GM21737 (cell line): ENCODE results near the gene TMEM178A.
"Not testable (repeated sequence)": the region's sequence is repeated elsewhere in the genome, so short reads cannot be mapped to it uniquely, and the experiment has no call there.

Experiments
- ATAC-seq: cut with Tn5 transposase; IDR thresholded peaks from one replicate; pipeline ENCODE4 v1.9.1; 2021; ENCODE audit warnings: mild to moderate bottlenecking, moderate library complexity; ENCODE audit not compliant: unreplicated experiment

TMEM178A gene

GRCh38 chr2:39665811-39666490, at the start of gene TMEM178A:
Gene TMEM178A, plus strand, starts transcription at chr2:39665917. Its CDS starts 58 bp downstream, at chr2:39665975.
- ATAC-seq, result no peak

DNA sequence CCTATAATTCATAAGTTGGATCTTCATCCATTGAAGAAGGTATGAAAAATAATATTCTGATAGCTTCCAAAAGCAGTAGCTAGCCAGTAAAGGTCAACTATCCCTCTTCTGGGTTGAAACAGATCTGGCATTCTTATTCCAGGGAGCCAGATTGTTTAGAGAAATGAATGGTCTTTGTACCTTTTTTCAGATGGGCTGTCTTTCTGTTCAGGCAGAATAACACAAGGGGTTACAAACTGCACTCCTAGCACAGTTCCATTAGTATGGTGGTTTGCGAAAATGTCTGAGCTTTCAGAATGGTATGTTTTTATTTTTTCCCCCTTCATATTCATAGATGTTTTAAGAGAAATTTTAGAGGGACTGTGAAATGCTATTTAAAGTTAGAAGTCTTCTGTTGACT, 47.5 kb upstream of the TMEM178A start:
- no peak for ATAC-seq

- no peak for ATAC-seq
Observed at GRCh38 chr2:39618736-39619135, 47.0 kb upstream of the TMEM178A start.

GRCh38 chr2:39620067-39620466, 45.6 kb upstream of the TMEM178A start:
- ATAC-seq, result no peak

DNA sequence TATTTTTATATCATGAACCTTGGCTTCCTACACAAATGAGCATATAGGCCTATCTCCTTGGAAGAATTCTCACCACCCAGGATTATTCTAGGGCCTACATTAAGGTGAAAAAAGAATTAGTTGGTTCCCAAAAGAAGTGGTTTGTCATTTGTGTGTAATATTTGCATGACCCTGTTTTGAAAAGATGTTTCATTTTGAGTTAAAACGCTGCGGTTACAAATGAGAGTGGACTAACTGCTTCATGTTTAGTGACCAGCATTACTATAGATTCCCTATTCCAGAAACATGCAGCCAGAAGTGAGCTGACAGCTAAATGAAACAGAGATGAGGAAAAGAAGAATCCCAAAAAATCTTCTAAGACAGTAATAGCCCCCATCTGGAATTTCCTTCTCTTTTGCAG, 44.1 kb upstream of the TMEM178A start:
- no peak for ATAC-seq

- ATAC-seq, result no peak
Observed at GRCh38 chr2:39622860-39623259, 42.9 kb upstream of the TMEM178A start.

- no peak for ATAC-seq
Observed at GRCh38 chr2:39623917-39624316, 41.8 kb upstream of the TMEM178A start.

DNA sequence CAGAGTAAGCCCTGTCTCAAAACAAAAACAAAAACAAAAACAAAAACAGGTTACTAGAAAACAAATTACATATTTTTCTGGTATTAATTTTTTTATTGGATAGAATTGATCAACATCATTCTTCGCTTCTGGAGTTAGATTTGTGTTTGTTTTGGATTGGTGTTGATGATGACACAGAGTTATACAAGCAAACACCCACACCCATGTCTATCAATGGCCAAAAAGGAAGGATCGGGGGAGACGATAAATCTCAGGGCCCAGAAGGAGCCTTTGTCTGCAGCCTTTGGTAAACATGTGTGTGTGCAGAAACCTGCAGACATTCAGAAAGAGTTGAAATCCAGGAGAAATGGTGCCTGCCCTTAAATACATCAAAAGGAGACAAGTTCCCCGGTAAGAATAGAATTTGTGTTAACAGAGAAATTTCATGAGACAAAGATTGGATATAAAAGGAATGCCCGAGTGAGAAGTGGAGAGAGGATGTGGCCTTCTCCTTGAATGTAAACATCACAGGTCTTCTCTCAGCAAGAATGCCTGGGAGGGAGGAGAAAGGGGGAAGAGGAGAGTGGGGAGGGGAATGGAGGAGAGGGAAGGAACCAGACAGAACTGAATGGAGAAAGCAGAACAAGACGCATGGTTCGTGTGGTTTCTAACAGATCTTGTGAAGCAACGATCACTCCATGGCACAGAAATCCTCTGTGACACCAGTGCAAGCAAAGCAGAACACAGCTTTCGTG, 40.4 kb upstream of the TMEM178A start:
- no peak for ATAC-seq

- ATAC-seq, result no peak
Observed at GRCh38 chr2:39625927-39626270, 39.8 kb upstream of the TMEM178A start.

GRCh38 chr2:39628346-39628745, 37.4 kb upstream of the TMEM178A start:
- not testable (repeated sequence) for ATAC-seq

- ATAC-seq, result no peak
Observed at GRCh38 chr2:39629646-39630045, 36.1 kb upstream of the TMEM178A start.

DNA sequence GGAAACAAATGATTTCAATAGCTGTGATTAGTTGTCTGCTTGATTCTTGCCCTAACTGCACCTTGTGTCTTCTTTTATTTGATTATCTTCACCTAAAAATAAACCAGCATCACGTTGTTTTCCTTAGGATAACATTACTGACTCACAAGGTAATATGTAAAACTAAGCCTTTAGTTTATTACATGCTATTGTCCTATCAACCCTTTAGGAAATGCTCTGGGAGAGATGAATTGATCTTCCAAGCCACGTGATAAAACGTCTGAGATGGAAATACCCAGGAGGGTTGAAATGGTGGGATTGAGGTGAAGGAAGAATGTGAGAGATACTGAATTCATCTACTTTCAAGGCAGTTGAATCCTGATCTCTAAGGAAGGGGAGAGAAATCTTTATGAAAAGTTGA, 34.5 kb upstream of the TMEM178A start:
- ATAC-seq, result no peak

DNA sequence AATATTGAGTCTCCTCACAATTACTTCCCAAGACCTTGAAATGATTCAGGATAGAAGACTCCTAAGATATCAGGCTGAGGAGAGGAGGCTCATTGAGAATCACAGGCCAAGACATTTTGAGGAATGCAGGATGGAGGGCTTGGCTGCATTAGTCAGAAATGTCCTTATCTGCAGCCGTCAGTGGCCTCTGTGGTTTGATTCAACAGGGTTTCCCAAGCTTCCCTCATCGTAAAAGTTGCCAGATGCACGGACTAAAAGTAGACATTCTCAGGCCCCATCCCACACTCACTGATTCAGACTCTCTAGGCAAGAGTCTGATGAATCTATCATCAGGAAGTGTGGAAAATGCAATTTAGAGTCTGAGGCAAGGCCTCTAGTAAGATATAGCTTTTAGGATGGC, 34.0 kb upstream of the TMEM178A start:
- no peak for ATAC-seq

DNA sequence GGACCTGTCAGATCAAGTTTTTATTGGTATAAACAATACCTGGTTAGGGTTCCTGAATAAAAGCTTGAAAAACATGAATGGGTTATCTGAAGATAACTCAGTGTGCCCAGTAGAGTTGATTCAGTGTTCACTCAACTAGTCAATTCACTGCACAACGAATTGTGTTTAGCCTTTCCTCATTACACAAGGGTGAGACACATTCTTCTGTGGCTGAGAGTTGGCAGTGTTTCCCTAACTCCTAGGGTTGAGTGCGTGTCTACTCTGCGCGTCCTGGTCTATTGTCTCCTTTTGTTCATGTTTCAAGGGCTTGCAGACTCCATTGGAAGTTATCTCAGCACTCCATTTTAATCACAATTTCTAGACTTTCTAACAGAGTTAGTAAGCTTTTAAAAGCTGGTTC, 32.8 kb upstream of the TMEM178A start:
- no peak for ATAC-seq

- ATAC-seq, result no peak
Observed at GRCh38 chr2:39636306-39636705, 29.4 kb upstream of the TMEM178A start.

DNA sequence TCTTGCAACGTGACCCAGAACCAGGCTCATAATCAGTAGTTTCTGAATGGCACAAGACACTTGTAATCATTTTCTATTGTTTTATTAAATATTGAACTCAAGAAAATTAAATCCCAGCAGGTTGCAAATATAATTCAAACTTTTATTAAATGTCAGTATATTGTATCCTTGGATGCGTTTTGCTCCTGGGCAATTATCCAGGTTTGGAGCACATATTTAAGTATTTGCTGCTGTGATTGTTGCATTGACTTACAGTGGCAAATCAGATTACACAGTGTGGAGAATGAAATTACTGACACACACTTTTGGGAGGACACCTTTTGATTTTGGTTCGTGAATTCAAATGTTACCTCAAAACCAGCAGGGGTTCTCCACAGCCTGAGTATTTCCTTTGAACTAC, 27.1 kb upstream of the TMEM178A start:
- ATAC-seq, result no peak

GRCh38 chr2:39640107-39640506, 25.6 kb upstream of the TMEM178A start:
- no peak for ATAC-seq

DNA sequence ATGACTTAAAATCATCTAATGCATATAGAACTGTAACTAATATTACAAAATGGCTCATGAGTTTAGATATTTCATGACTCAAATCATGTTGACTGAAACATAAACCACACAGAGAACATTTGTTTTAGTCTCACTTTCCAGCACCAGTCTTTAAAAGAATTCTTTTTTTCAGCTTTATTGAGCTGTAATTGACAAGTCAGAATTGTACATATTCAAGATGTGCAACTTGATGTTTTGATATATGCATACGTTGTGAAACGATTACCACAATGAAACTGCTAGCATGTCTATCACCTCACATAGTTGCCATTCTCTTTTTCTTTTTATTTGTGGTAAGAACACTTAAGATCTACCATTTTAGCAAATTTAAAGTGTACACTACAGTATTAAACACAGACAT, 25.0 kb upstream of the TMEM178A start:
- ATAC-seq, result no peak

DNA sequence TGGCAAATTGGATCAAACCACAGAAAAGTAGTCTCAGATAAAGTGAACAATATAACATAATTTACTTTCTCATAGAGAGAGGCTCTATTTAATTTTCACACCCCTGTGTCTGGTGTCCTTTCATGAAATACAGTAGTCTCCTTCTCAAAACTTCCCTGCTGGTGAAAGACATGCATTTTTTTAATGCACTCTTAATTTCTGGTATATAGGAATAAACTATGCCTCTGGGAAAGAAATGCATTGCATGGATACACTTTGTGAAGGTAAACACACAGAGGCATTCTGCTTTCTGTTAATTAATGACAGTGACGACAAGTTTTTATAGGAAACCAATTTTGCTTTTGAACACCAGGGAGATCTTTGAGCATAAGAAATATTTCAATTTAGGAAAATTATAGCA, 24.1 kb upstream of the TMEM178A start:
- no peak for ATAC-seq

DNA sequence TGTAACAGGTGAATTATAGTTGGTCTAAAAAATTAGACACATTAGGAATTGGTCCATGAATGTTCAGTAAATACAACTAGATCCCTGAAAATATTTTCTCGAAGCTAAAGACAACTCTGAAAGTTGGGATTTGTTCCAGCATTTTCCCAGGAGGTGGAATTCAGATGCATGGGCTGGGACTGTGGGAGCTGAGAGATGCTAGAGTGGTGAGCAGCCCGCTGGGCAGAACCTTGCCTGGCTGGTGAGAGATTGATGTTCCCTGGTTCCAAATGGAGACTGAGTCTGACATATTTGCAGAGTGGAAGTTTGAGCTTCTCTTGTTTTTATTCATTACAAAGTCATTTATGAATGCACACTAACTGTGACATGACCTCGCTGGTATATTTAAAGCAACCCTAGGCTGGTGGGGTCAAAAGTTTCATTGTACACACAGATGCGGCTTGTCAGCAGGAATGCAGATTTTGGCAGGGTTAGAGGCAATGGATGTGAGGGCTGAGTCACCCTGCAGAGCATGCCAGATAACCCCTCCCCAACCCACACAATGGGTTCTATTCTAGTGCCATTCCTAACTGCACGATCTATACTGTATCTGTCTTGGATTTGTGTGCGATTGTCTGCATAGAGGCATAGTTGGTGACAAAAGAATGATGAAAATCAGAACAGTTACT, 23.5 kb upstream of the TMEM178A start:
- ATAC-seq, result no peak

DNA sequence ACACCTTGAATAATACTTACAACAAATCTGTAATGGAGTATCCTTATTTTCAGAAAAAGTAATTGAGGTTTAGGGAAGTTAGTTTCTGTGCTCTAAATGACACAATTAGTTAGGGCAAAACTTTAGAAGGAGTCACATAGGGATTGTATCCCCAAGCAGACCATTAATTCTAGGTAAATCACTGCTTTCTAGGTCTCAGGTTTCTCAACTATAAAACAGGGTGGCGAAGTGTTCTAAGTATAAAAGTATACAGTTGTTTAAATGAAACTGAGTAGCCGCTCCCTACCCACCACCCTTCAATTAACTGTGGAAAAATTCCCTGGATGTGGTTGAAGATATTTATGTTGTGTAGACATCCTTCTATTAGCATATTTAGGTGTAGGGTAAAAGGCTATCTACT, 19.9 kb upstream of the TMEM178A start:
- no peak for ATAC-seq

DNA sequence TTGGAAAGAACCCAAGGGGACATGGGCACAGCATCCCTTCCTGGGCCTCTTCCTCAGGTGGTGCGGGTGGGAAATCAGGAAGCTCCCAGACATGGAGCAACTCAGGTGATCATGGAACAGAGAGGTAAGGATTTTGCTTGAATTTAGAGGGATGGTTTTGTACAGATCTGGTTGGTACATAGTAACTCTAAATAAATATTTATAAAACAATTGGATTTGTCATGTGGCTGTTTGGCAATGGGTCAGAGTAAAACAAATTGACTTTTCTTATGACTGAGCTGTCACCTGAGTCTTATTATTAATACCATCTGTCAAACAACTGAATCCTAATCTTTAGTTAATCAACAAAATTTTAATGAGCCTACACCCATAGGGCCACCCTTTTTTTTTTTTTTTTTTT, 19.4 kb upstream of the TMEM178A start:
- ATAC-seq, result no peak
